Measurements from ENCODE around the gene SASH1.

DNA sequence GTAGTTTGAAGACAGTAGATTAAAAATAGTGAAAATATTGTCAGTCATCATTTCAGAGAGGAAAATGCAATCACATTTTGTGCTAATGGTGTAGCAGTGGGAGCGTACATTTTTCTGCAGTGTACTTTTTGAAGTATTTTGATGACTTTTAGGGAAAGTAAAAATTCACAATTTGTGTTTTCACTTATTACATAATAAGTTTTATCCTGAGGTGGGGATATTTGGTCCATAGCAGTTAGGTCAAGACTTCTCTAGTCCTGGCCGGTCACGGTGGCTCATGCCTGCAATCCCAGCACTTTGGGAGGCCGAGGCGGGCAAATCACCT, 122.3 kb downstream of the SASH1 start:
- TF ChIP-seq, protein P1, sequence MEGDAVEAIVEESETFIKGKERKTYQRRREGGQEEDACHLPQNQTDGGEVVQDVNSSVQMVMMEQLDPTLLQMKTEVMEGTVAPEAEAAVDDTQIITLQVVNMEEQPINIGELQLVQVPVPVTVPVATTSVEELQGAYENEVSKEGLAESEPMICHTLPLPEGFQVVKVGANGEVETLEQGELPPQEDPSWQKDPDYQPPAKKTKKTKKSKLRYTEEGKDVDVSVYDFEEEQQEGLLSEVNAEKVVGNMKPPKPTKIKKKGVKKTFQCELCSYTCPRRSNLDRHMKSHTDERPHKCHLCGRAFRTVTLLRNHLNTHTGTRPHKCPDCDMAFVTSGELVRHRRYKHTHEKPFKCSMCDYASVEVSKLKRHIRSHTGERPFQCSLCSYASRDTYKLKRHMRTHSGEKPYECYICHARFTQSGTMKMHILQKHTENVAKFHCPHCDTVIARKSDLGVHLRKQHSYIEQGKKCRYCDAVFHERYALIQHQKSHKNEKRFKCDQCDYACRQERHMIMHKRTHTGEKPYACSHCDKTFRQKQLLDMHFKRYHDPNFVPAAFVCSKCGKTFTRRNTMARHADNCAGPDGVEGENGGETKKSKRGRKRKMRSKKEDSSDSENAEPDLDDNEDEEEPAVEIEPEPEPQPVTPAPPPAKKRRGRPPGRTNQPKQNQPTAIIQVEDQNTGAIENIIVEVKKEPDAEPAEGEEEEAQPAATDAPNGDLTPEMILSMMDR (IDR thresholded peaks at IDR 0.05) = no peak
- TF ChIP-seq POLR2A (IDR thresholded peaks at IDR 0.05) = no peak

All from ovary (tissue), 3 donors.